Vagina (tissue), 2 donors: Measurements from ENCODE around the gene TAF11L14.
"Not testable (repeated sequence)": the region's sequence is repeated elsewhere in the genome, so short reads cannot be mapped to it uniquely, and the experiment has no call there.

Source experiments
- CTCF ChIP-seq, 3 experiments: fragments of 450-650 bp in 2 of 3; fragments of 200-600 bp in 1 of 3; sonication (generic) in 1 of 3; IDR thresholded peaks; one replicate each; pipeline ENCODE4 v1.5.1; 2017 to 2019; ENCODE audit warnings: antibody characterized with exemption in 3 of 3, mild to moderate bottlenecking in 2 of 3, moderate library complexity in 2 of 3
- POLR2A ChIP-seq, 2 donors: fragments of 450-650 bp; IDR thresholded peaks; one replicate each; pipeline ENCODE4 v1.6.1; 2017; ENCODE audit warnings: antibody characterized with exemption in 2 of 2, mild to moderate bottlenecking in 2 of 2, moderate library complexity in 2 of 2

- TF ChIP-seq POLR2A, CTCF (IDR thresholded peaks at IDR 0.05): not testable (repeated sequence)
Measured at GRCh38 chr5:17631788-17632187, 2.5 kb upstream of the TAF11L14 start, which contains the start of gene TAF11L13.
